Activated naive CD8-positive, alpha-beta T cell (primary cell): ENCODE data around the gene SULT1C2.
"Not testable (repeated sequence)": the region's sequence is repeated elsewhere in the genome, so short reads cannot be mapped to it uniquely, and the experiment has no call there.

Experiments used
- H3K27ac Mint-ChIP-seq: one replicate; pipeline ENCODE4 v1.8.0; 2021; ENCODE audit warnings: mixed read lengths
- H3K27me3 Mint-ChIP-seq: one replicate; pipeline ENCODE4 v1.8.0; 2021; ENCODE audit warnings: mixed read lengths
- H3K36me3 Mint-ChIP-seq: one replicate; pipeline ENCODE4 v1.8.0; 2021; ENCODE audit warnings: mixed read lengths
- H3K4me1 Mint-ChIP-seq: one replicate; pipeline ENCODE4 v1.8.0; 2021; ENCODE audit warnings: low read depth, mixed read lengths
- H3K4me3 Mint-ChIP-seq: one replicate; pipeline ENCODE4 v1.8.0; 2021; ENCODE audit warnings: mild to moderate bottlenecking, mixed read lengths
- H3K9me3 Mint-ChIP-seq: one replicate; pipeline ENCODE4 v1.8.0; 2021; ENCODE audit warnings: low read depth, mixed read lengths

The SULT1C2 gene

GRCh38 chr2:108355906-108356734, 67.4 kb downstream of the SULT1C2 start:
- H3K4me3 Mint-ChIP-seq, result no peak overlapping the region
- H3K27ac Mint-ChIP-seq, result no peak overlapping the region
- H3K4me1 Mint-ChIP-seq, result no peaks in the 10 kb centered on the region
- H3K27me3 Mint-ChIP-seq, result peaks cover 3% of the 10 kb centered on the region
- no peaks in the 10 kb centered on the region for H3K36me3 Mint-ChIP-seq
- no peaks in the 10 kb centered on the region for H3K9me3 Mint-ChIP-seq

- not testable (repeated sequence) for H3K4me1 Mint-ChIP-seq, H3K27ac Mint-ChIP-seq, H3K4me3 Mint-ChIP-seq, H3K9me3 Mint-ChIP-seq, H3K36me3 Mint-ChIP-seq, H3K27me3 Mint-ChIP-seq
Measured at GRCh38 chr2:108359336-108359735, 70.6 kb downstream of the SULT1C2 start.
